ENCODE results near the gene SLC46A3.
"Not testable (repeated sequence)": the region's sequence is repeated elsewhere in the genome, so short reads cannot be mapped to it uniquely, and the experiment has no call there.

SLC46A3 gene

GRCh38 chr13:28734906-28735305 lies 16.1 kb upstream of the SLC46A3 start:
- DNase-seq (ENCODE audit: low read depth in 2 of 3, low spot score in 1 of 3): no peak

GRCh38 chr13:28730762-28731161 lies 12.0 kb upstream of the SLC46A3 start:
- no peak for DNase-seq (ENCODE audit: low read depth in 2 of 3, low spot score in 1 of 3)

- DNase-seq (ENCODE audit: low read depth in 2 of 3, low spot score in 1 of 3): no peak
These were observed 10.8 kb upstream of the SLC46A3 start for GRCh38 chr13:28729541-28729940.

- DNase-seq (ENCODE audit: low read depth in 2 of 3, low spot score in 1 of 3): no peak
These were observed 9.9 kb upstream of the SLC46A3 start for GRCh38 chr13:28728642-28729041.

DNA sequence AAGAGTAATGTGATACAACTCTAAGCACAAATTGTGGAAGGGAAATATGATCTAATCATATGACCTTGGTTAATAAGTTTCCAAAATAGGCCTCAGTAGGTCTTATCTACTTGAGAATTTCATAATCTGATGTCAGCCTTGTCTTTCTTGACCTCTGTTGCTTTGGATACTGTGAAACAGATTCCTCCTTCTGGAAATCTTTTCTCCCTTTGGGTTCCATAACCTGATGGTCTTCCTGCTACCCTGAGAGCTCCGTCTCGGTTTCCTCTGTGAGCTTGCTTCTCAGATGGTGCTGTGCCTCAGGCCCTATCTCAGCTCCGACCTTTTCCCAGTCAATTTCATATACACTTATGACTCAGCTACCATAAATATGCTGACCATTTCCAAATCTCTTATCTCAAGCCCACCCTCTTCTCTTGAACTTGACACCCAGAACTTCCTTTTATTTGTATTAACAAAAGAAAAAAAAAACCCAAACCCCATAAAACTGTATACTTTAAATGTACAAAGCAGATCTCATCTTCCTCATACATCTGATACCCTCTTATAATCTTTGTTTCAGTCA lies 6.4 kb upstream of the SLC46A3 start:
- no peak for DNase-seq (ENCODE audit: low read depth in 2 of 3, low spot score in 1 of 3)

DNA sequence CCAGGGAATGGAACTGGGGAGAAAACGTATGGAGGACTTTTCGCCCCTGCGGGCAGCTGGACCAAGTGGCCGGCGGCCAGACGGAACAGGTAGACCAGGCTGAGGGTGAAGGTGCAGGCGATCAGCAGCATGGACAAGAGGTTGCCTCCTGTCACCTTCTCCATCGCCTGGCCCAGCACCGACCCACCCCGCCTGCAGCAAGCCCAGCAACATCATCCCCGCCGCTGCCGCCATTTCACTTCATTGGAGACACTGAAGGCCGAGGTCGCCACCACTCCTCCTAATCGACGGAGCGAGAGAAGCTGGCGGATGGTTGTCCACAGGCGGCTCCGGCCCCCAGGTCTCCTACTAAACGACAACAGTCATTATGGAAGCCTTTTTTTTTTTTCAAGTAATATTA lies 5.0 kb upstream of the SLC46A3 start:
- DNase-seq (ENCODE audit: low read depth in 2 of 3, low spot score in 1 of 3): no peak

DNA sequence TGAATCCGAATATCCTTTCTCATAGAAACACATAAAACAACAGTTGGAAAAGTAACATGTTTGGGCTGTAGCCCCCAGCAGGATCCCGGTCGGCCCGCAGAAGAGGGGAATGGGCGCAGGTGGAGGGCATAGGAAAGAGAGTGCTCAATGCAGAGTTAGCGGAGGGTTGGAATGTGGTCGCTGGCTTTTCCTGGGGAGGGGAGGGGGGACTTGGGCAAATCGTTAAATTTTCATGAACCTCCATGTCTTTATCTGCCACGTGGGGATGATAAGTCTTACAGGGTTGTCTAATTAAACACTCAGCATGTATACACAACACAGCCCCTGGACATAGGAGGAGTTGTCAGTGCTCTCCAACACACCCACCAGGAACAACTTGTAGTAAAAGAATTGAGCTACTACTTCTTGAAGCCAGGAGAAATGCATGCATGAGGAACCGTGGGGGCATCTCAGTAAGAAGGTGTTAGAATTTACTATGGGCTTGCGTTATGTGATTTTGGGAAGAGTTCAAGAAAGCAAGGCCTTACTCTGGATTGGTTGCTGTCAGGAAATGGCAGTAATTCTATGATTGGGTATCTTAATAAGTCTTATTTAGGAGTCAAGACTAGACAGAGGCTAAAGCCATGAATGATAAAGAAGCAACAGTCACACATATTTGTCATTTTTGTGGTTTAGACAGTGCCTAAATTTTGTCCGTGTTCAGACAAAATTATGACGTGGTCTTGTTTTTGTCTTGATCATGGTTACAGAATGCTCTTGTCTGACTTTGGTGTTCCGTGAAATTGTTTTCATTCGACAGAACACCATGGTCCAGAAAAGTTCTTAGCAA lies 671 bp upstream of the SLC46A3 start:
- DNase-seq (ENCODE audit: low read depth in 2 of 3, low spot score in 1 of 3): no peak

GRCh38 chr13:28718196-28718542 lies 601 bp downstream of the SLC46A3 start:
- no peak for DNase-seq (ENCODE audit: low read depth in 2 of 3, low spot score in 1 of 3)

GRCh38 chr13:28717170-28717569 lies 1.6 kb downstream of the SLC46A3 start:
- no peak for DNase-seq (ENCODE audit: low read depth in 2 of 3, low spot score in 1 of 3)

GRCh38 chr13:28716511-28716910 lies 2.3 kb downstream of the SLC46A3 start:
- DNase-seq (ENCODE audit: low read depth in 2 of 3, low spot score in 1 of 3): no peak

- DNase-seq (ENCODE audit: low read depth in 2 of 3, low spot score in 1 of 3): no peak
These were observed 4.1 kb downstream of the SLC46A3 start for GRCh38 chr13:28714651-28715050.

- DNase-seq (ENCODE audit: low read depth in 2 of 3, low spot score in 1 of 3): no peak
These were observed 8.6 kb downstream of the SLC46A3 start for GRCh38 chr13:28710161-28710560.

DNA sequence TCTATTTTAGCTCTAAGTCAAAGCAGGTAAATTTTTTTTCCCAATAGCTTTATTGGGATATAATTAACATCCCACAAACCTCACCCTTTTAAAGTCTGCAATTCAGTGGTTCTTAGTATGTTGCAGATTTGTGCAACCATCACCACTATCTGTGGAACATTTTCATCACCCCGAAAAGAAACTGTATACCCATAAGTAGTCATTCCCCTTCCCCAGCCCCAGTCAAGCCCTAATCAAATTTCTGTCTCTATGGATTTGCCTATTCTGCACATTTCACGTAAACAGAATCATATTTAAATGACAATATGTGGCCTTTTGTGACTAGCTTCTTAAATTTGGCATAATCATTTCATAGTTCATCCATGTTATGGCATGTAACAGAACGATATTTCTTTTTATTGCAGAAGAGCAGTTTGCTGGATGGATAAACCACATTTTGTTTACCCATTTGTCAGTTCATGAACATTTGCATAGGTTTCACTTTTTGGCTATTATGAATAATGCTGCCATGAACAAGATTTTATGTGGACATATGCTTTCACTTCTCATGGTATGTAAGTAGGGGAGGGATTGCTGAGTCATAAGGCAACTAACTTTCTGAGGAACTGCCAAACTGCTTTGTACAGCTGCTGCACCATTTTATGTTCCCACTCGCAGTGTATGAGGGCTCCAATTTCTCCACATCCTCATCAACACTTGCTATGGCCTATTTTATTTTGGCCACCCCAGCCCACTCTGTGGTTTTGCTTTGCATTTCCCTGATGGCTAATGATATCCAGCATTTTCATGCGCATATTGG lies 10.9 kb downstream of the SLC46A3 start:
- peak in 1 of 3 donors; percentile 16 for DNase-seq (ENCODE audit: low read depth in 2 of 3, low spot score in 1 of 3)

DNA sequence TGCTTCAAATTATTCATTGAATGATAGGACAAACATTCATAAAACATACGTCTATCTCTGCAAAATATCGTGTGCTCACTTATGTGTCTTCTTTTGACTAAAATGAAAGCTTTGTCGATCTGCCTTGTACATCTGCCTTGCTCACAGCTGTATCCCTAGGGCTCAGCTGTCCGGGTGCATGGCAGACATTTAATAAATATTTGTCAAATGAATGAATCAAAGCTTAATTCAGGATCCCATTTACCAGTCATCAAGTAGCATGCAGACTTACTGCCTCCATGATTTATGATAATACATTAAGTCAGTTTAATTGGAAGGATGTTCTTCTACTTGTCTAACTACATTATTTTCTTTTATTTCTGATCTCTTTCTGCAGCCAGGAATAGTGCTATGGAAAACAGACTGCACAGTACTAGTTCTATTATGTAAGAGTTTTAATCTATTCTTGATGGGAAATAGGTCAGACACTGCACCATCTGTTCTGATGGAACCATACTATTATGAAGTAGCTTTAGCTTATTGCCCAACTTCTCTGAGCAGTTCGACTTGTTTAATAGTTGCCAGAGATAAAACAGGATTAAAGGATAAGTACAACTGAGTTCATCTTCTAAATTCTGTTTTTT lies 13.2 kb downstream of the SLC46A3 start:
- DNase-seq (ENCODE audit: low read depth in 2 of 3, low spot score in 1 of 3): no peak

DNA sequence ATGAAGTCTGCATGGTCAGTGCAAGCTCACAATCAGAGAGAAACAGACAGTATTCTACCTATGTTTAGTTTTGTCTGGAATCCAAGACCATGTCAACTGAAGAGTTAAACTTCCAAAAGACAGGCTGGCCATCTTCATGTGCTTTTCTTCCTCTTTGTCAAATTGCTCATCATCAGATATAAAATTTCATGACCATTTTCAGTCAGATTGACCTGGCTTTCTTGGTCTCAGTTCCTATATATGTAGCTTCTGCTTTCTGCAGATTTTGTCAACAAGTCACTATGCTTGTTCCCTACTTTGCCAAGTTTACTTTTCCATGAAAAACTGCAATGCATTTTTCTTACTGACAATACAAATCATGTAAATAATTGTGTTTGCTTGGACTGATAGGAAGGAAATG lies 13.9 kb downstream of the SLC46A3 start:
- no peak for DNase-seq (ENCODE audit: low read depth in 2 of 3, low spot score in 1 of 3)

GRCh38 chr13:28704282-28704681 lies 14.5 kb downstream of the SLC46A3 start:
- no peak for DNase-seq (ENCODE audit: low read depth in 2 of 3, low spot score in 1 of 3)

GRCh38 chr13:28699246-28699645 lies 19.5 kb downstream of the SLC46A3 start:
- DNase-seq (ENCODE audit: low read depth in 2 of 3, low spot score in 1 of 3): no peak

GRCh38 chr13:28697441-28697840 lies 21.3 kb downstream of the SLC46A3 start:
- DNase-seq (ENCODE audit: low read depth in 2 of 3, low spot score in 1 of 3): no peak

DNA sequence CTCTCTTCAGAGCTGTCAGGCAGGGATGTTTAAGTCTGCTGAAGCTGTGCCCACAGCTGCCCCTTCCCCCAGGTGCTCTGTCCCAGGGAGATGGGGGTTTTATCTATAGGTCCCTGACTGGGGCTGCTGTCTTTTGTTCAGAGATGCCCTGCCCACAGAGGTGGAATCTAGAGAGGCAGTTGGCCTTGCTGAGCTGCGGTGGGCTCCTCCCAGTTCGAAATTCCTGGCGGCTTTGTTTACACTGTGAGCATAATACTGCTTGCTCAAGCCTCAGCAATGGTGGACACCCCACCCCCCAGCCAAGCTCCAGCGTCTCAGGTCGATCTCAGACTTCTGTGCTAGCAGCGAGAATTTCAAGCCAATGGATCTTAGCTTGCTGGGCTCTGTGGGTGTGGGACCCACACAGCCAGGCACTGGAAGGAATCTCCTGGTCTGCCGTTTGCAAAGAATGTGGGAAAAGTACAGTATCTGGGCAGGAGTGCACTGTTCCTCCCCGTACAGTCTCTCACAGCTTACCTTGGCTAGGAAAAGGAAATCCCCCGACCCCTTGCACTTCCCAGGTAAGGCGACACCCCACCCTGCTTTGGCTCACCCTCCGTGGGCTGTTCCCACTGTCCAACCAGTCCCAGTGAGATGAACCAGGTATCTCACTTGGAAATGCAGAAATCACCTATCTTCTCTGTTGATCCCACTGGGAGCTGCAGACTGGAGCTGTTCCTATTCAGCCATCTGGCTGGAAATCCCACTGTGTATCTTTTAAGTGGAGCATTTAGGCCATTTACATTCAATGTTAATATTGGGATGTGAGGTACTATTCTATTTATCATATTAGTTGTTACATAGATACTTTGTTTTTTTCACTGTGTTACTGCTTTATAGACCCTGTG lies 24.9 kb downstream of the SLC46A3 start:
- DNase-seq (ENCODE audit: low read depth in 2 of 3, low spot score in 1 of 3): not testable (repeated sequence)

GRCh38 chr13:28685892-28686291 lies 32.9 kb downstream of the SLC46A3 start:
- DNase-seq (ENCODE audit: low read depth in 2 of 3, low spot score in 1 of 3): no peak

- DNase-seq (ENCODE audit: low read depth in 2 of 3, low spot score in 1 of 3): no peak
These were observed 33.7 kb downstream of the SLC46A3 start for GRCh38 chr13:28685114-28685513.

All from stimulated activated CD4-positive, alpha-beta T cell treated with anti-CD3 and anti-CD28 coated beads, Interleukin-12 subunit alpha, Interleukin-12 subunit beta, amount 100 ng/mL, for 48 hours (primary cell).